PC-9 (cell line): ENCODE results near the gene DLGAP5.

Experiments used
- CTCF ChIP-seq: fragments of 200-600 bp; sonication (generic); conservative IDR thresholded peaks from 2 replicates; pipeline ENCODE4 v1.6.1; 2017; ENCODE audit warnings: mixed run types, antibody characterized with exemption, mild to moderate bottlenecking, moderate library complexity
- EZH2 ChIP-seq: fragments of 200-600 bp; sonication (generic); IDR thresholded peaks from 2 replicates; pipeline ENCODE4 v1.8.0; 2017; ENCODE audit warnings: antibody characterized with exemption, low read depth

- TF ChIP-seq CTCF = no peak
- TF ChIP-seq EZH2 = no peak
These were observed 62.8 kb downstream of the DLGAP5 start for GRCh38 chr14:55128386-55129085.
